GM12878 (cell line): ENCODE results near the gene TAF4.

Source experiments
- NRF1 ChIP-seq: conservative IDR thresholded peaks from 2 replicates; pipeline ENCODE4 v1.6.1; 2011; ENCODE audit warnings: mild to moderate bottlenecking, low read depth, low read length, improper control_type of control experiment
- POLR2AphosphoS5 ChIP-seq: IDR thresholded peaks from 2 replicates; pipeline ENCODE4 v1.6.1; 2011; ENCODE audit warnings: mild to moderate bottlenecking, low read length, inconsistent platforms

DNA sequence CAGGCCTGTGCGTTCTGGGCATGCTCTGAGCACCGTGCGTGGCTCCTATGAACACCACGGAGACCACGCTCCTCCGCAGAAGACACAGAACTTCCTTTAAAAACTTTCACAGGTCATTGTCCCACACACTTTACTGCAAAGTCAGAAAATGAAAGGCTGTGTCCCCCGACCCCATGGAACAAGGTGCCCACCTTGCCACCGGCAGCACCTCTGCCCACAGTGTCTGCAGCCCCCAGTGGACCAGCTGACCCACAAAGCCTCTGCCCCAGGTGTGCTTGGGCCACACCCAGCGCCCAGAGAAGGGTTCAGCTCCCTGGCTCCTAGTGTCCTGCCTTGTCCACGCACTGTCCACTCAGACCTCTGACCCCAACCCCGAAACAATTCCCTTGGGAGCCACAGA is 8.7 kb downstream of the TAF4 start:
- TF ChIP-seq NRF1 (no peak), POLR2AphosphoS5 (no peak)
